ENCODE measurements around the gene WNK3.
"Not testable (repeated sequence)": the region's sequence is repeated elsewhere in the genome, so short reads cannot be mapped to it uniquely, and the experiment has no call there.

Gene WNK3

GRCh38 chrX:54357414-54358377, at the start of gene WNK3:
Gene WNK3, minus strand, starts transcription at chrX:54358046.
- DNase-seq (ENCODE audit: low spot score), result peak; percentile 15

DNA sequence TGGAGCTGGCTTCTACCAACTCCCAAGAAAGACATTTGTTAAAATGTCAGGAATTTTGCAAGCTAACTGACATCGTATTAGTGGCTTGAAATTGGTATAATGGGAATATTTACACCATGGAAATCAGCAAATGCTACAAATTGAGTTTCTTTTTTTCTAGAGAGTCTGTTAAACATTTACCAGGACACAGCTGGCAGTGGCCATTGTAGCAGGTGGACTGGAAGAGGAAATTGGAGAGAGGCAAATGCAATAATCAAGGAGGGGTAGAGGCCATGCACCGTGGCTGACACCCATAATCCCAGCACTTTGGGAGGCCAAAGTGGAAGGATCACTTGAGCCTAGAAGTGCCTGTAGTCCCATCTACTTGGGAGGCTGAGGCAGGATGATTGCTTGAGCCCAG, 49.4 kb upstream of the WNK3 start:
- DNase-seq (ENCODE audit: low spot score), result no peak

DNA sequence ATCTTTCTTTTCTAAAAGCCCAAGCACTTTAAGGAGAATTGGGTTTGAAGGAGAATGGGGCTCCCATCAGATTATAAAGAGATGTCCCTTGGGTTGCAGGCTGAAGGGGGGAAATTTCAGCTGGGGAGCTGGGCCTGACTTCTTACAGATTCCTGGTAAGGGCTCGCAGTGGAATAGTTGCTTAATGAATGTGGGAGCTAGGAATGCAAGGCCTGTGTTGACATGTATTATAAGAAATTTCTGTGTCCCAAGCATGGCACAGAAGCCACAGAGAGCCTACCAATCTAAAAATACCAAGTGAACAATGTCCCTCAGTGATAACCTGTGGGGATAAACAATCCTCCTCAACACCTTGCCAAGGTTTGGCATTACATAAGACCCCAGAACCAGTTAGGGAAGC, 39.3 kb upstream of the WNK3 start:
- no peak for DNase-seq (ENCODE audit: low spot score)

- peak; percentile 10 for DNase-seq (ENCODE audit: low spot score)
These were observed 28.5 kb upstream of the WNK3 start for GRCh38 chrX:54386314-54386713.

- not testable (repeated sequence) for DNase-seq (ENCODE audit: low spot score)
These were observed 26.8 kb upstream of the WNK3 start for GRCh38 chrX:54384661-54385060.

GRCh38 chrX:54359408-54359807, 1.6 kb upstream of the WNK3 start:
- DNase-seq (ENCODE audit: low spot score), result no peak

GRCh38 chrX:54358424-54359211, 772 bp upstream of the WNK3 start:
- no peak for DNase-seq (ENCODE audit: low spot score)

GRCh38 chrX:54352677-54353076, 5.2 kb downstream of the WNK3 start:
- no peak for DNase-seq (ENCODE audit: low spot score)

- not testable (repeated sequence) for DNase-seq (ENCODE audit: low spot score)
These were observed 20.5 kb downstream of the WNK3 start for GRCh38 chrX:54337383-54337782.

- DNase-seq (ENCODE audit: low spot score), result no peak
These were observed 32.8 kb downstream of the WNK3 start for GRCh38 chrX:54325077-54325476.

DNA sequence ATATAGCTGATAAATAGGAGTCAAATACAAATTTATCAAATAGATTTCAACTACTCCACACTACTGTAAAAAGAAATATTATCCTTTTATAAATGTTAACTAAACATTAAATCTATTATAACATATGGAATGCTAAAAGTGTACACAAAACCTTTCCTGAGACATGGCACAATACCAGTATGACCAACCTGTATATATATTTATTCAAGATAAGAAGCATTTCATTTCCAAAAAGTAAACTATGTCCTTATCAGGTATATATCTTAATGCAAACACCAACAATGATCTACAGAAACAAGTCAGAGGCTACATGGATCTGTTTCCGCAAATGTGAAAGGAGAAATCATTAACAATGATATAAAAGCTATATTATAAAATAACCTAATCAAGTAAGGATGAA, 37.8 kb downstream of the WNK3 start:
- DNase-seq (ENCODE audit: low spot score), result no peak

- DNase-seq (ENCODE audit: low spot score), result no peak
These were observed 51.5 kb downstream of the WNK3 start for GRCh38 chrX:54306379-54306778.

GRCh38 chrX:54301516-54301915, 56.3 kb downstream of the WNK3 start:
- DNase-seq (ENCODE audit: low spot score), result no peak

DNA sequence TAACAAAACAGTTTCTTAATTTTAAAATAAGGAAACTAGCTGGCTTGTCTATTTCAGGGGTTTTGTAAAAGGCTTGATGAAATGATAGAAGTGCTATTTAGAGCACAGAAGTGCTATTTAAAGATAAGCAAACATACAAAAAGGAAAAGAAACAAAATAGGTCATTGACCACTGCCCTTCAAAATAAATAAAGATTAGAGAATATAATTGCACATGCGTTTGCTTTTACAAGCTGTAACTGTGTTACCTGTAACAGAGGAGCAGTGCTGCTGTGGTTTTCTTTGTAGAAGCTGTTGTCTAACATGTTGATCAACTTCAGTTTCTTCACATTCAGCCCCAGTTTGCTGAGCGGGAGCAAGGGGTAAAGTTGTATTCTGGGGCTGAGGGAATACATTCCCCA, 63.5 kb downstream of the WNK3 start:
- no peak for DNase-seq (ENCODE audit: low spot score)

GRCh38 chrX:54292755-54293154, 65.1 kb downstream of the WNK3 start:
- no peak for DNase-seq (ENCODE audit: low spot score)

DNA sequence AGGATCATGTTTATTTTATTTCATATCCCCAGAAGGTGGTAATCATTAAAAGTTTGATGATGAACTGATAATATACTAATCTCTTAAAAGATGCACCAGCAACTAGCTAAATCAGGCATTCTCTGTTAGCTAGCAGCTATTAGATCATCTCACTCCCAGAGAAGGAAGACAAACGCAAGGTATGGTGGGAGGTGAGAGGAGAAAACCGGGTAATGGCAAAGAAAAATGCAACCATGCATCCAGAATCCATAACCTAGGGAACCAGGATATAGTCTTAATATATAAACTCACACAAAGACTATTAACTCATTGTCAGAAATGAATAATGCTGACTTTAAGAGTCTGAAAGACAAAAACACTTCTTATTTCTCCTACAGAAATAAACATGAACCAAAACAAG, 66.1 kb downstream of the WNK3 start:
- no peak for DNase-seq (ENCODE audit: low spot score)

DNA sequence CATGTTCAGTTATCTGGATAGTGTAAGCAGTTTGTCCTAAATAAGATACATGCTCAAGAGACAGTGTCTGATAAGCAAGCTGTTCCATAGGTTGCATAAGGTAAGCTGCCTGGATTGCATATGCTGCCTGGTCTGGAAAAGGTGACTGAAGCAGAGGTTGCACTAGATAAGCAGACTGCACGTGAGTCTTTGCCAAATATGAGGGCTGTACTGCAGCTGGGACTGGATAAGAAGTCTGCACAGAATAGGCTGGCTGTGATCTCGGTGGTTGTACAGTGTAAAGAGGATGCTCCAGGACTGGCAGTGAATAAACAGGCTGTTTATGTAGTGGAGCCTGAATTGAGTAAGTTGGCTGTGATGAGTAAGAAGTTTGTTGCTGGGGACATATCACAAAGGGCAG, 68.9 kb downstream of the WNK3 start:
- no peak for DNase-seq (ENCODE audit: low spot score)

GRCh38 chrX:54288277-54288676, 69.6 kb downstream of the WNK3 start:
- DNase-seq (ENCODE audit: low spot score), result no peak

DNA sequence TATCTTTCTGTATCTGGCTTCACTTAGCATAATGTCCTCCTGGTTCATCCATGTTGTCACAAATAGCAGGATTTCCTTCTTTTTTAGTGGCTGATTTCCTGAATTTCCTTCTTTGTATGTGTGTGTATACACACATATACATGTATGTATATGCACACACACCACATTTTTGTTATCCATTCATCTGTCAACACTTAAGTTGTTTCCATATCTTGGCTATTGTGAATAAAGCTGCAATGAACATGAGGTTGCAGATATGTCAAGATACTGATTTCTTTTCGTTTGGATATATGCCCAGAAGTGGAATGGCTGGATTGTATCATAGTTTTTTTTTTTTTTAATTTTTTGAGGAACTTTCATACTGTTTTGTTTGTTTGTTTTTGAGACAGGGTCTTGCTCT, 76.2 kb downstream of the WNK3 start:
- no peak for DNase-seq (ENCODE audit: low spot score)

- DNase-seq (ENCODE audit: low spot score), result no peak
These were observed 77.4 kb downstream of the WNK3 start for GRCh38 chrX:54280466-54280865.

GRCh38 chrX:54271664-54272063, 86.2 kb downstream of the WNK3 start:
- no peak for DNase-seq (ENCODE audit: low spot score)

DNA sequence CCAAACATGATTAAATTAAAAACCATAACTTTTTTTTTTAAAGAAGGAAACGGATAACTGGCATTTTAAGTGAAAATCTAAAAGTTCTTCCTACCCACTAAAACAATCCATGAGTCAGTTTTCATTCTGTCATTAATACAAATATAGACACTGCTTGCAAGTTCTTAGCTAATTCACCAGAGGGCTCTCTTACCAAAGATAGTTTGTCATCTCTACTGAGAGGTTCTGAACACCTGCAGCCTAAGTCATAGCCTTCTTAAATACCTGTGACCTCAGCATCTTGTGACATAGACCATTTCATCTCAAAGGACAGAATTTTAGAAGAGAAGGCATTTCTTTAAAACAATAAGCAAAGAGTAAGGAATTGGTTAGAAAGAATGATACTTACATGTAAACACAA, 109.5 kb downstream of the WNK3 start:
- DNase-seq (ENCODE audit: low spot score), result peak; percentile 6

DNA sequence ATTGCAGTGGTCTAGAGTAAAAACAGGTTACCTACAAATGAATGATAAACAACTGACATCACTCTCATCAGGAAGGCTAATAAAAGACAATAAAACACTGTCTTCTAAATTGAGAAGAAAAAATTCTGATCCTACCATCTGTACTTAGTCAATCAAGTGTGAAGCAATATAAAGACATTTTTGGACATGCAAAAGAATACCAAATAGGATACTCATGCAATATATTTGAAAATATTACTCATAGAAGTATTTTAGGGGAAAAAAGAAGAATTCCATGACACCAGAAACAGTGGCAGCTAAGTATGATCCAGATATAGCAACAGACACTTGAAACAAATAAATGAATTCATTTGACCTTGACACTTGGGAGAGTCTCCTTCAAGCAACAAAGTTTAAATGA, 111.0 kb downstream of the WNK3 start:
- DNase-seq (ENCODE audit: low spot score), result no peak

Data from hepatic stellate cell (primary cell).